Erythroblast (primary cell): Measurements from ENCODE around the gene ELMO2.
"Not testable (repeated sequence)": the region's sequence is repeated elsewhere in the genome, so short reads cannot be mapped to it uniquely, and the experiment has no call there.

Source experiments
- DNase-seq, 2 experiments: peaks; one replicate each; lab custom pipeline; 2025; lab: John Stamatoyannopoulos, UW
- GATA1 ChIP-seq: IDR thresholded peaks from 2 replicates; pipeline ENCODE4 v1.6.1; 2011; ENCODE audit warnings: low read depth, mild to moderate bottlenecking, control low read depth, low read length, moderate library complexity
- POLR2A ChIP-seq: IDR thresholded peaks from 2 replicates; pipeline ENCODE4 v1.6.1; 2011; ENCODE audit warnings: mild to moderate bottlenecking, low read length

ELMO2 gene

GRCh38 chr20:46394872-46395760 is 11.3 kb downstream of the ELMO2 start:
- no peak for TF ChIP-seq POLR2A

GRCh38 chr20:46393967-46394366 is 12.4 kb downstream of the ELMO2 start:
- no peak for DNase-seq
- TF ChIP-seq POLR2A (no peak), GATA1 (no peak)

More at GRCh38 chr20:46394872-46395760, 11.3 kb downstream of the ELMO2 start:
- no peak for DNase-seq

- DNase-seq, result no peak
- no peak for TF ChIP-seq GATA1
- TF ChIP-seq POLR2A, result no peak
These were observed 17.5 kb downstream of the ELMO2 start for GRCh38 chr20:46388937-46389336.

- no peak for DNase-seq
- TF ChIP-seq GATA1 (no peak), POLR2A (no peak)
These were observed 18.1 kb downstream of the ELMO2 start for GRCh38 chr20:46388201-46388836.

GRCh38 chr20:46387054-46387453 is 19.4 kb downstream of the ELMO2 start:
- DNase-seq, result not testable (repeated sequence)

- TF ChIP-seq GATA1 (no peak), POLR2A (no peak)
- no peak for DNase-seq
These were observed 27.9 kb downstream of the ELMO2 start for GRCh38 chr20:46378412-46379009.

GRCh38 chr20:46377518-46377917 is 28.9 kb downstream of the ELMO2 start:
- TF ChIP-seq POLR2A, result no peak
- DNase-seq, result no peak

GRCh38 chr20:46376196-46376785 is 30.1 kb downstream of the ELMO2 start:
- TF ChIP-seq POLR2A (no peak), GATA1 (no peak)
- no peak for DNase-seq

- no peak for DNase-seq
- no peak for TF ChIP-seq POLR2A
- TF ChIP-seq GATA1, result no peak
These were observed 30.6 kb downstream of the ELMO2 start for GRCh38 chr20:46375771-46376170.

GRCh38 chr20:46374383-46374782 is 32.0 kb downstream of the ELMO2 start:
- DNase-seq, result no peak
- TF ChIP-seq GATA1 (no peak), POLR2A (no peak)

- DNase-seq, result no peak
- no peak for TF ChIP-seq POLR2A
- no peak for TF ChIP-seq GATA1
These were observed 34.8 kb downstream of the ELMO2 start for GRCh38 chr20:46371656-46372055.

GRCh38 chr20:46368902-46369268 is 37.5 kb downstream of the ELMO2 start:
- no peak for TF ChIP-seq GATA1
- TF ChIP-seq POLR2A, result no peak
- peak in 1 of 2 experiments; percentile 45 for DNase-seq

GRCh38 chr20:46367967-46368901 is 38.2 kb downstream of the ELMO2 start:
- TF ChIP-seq GATA1, result no peak
- no peak for TF ChIP-seq POLR2A
- DNase-seq, result peak; percentile 53 to 73
